ENCODE data around the gene FKBP15.

- no peak for TF ChIP-seq CTCF (IDR thresholded peaks at IDR 0.05)
- TF ChIP-seq POLR2A (IDR thresholded peaks at IDR 0.05) = no peak
Observed at GRCh38 chr9:113131689-113132151, 89.4 kb downstream of the FKBP15 start.

Measured in adrenal gland (tissue), 5 donors.